Naive thymus-derived CD4-positive, alpha-beta T cell (primary cell): Measurements from ENCODE around the gene GNAT1. TPM values are rescaled to one million over a fixed set of nuclear protein-coding genes. Genes with fewer than 3 reads are reported as not detected.

Experiments
- ATAC-seq: fragments of 150-1000 bp; cut with Tn5 transposase; 2 replicates; pipeline ENCODE4 v1.10.0; 2021; ENCODE audit warnings: mild to moderate bottlenecking, moderate library complexity
- CTCF ChIA-PET: fragments of 350-600 bp; sonication (Branson Sonifier 250); formaldehyde crosslinking; loops from one replicate; lab custom pipeline; 2021; ENCODE audit warnings: antibody characterized with exemption; lab: Charles Lee
- POLR2A ChIA-PET: fragments of 350-600 bp; sonication (Branson Sonifier 250); formaldehyde crosslinking; loops from one replicate; lab custom pipeline; 2021; ENCODE audit warnings: antibody characterized with exemption, inconsistent platforms; lab: Charles Lee
- DNase-seq, 9 donors: peaks; one replicate each; pipeline versions ENCODE4 v3.0.0 to v3.0.0-alpha.2; 2020 to 2022; ENCODE audit warnings: mixed read lengths in 1 of 9
- H3K27ac ChIP-seq: one replicate; pipeline ENCODE4 v1.7.0; 2013; ENCODE audit warnings: mild to moderate bottlenecking, low read depth, low read length, moderate library complexity
- H3K27me3 ChIP-seq, 2 donors: one replicate each; pipeline ENCODE4 v1.7.0; 2013; ENCODE audit warnings: low read length in 2 of 2, mild to moderate bottlenecking in 2 of 2, moderate library complexity in 2 of 2; ENCODE audit not compliant: control insufficient read depth in 2 of 2, insufficient read depth in 2 of 2
- H3K36me3 ChIP-seq, 3 experiments: 1 replicate in 2 of 3; 2 replicates in 1 of 3; pipeline ENCODE4 v1.7.0; 2013; ENCODE audit warnings: low read length in 3 of 3, mild to moderate bottlenecking in 3 of 3, moderate library complexity in 1 of 3; ENCODE audit not compliant: insufficient read depth in 3 of 3, control insufficient read depth in 2 of 3
- H3K4me1 ChIP-seq, 2 donors: one replicate each; pipeline ENCODE4 v1.7.0; 2013; ENCODE audit warnings: low read length in 2 of 2, mild to moderate bottlenecking in 2 of 2, moderate library complexity in 1 of 2; ENCODE audit not compliant: control insufficient read depth in 2 of 2, insufficient read depth in 2 of 2
- H3K4me3 ChIP-seq: 2 replicates; pipeline ENCODE4 v1.7.0; 2013; ENCODE audit warnings: mild to moderate bottlenecking, low read length
- H3K9me3 ChIP-seq, 3 experiments: 1 replicate in 2 of 3; 2 replicates in 1 of 3; pipeline ENCODE4 v1.7.0; 2013; ENCODE audit warnings: low read length in 3 of 3; ENCODE audit not compliant: control insufficient read depth in 2 of 3
- H3K27ac Mint-ChIP-seq, 9 donors: one replicate each; pipeline ENCODE4 v1.8.0; 2020 to 2022; ENCODE audit warnings: mixed read lengths in 9 of 9, mild to moderate bottlenecking in 8 of 9, moderate library complexity in 5 of 9, inconsistent platforms in 2 of 9
- H3K27me3 Mint-ChIP-seq, 5 donors: one replicate each; pipeline ENCODE4 v1.8.0; 2021 to 2022; ENCODE audit warnings: mixed read lengths in 5 of 5, mild to moderate bottlenecking in 1 of 5
- H3K36me3 Mint-ChIP-seq, 5 donors: one replicate each; pipeline ENCODE4 v1.8.0; 2020 to 2022; ENCODE audit warnings: mixed read lengths in 5 of 5, mild to moderate bottlenecking in 3 of 5, inconsistent platforms in 1 of 5
- H3K4me1 Mint-ChIP-seq, 7 donors: one replicate each; pipeline ENCODE4 v1.8.0; 2020 to 2022; ENCODE audit warnings: mixed read lengths in 7 of 7, mild to moderate bottlenecking in 3 of 7, inconsistent platforms in 1 of 7
- H3K4me3 Mint-ChIP-seq, 10 donors: one replicate each; pipeline ENCODE4 v1.8.0; 2020 to 2022; ENCODE audit warnings: mild to moderate bottlenecking in 10 of 10, mixed read lengths in 10 of 10, moderate library complexity in 6 of 10, inconsistent platforms in 2 of 10
- H3K9me3 Mint-ChIP-seq, 11 donors: one replicate each; pipeline ENCODE4 v1.8.0; 2020 to 2022; ENCODE audit warnings: mixed read lengths in 11 of 11, mild to moderate bottlenecking in 4 of 11, inconsistent platforms in 1 of 11, moderate library complexity in 1 of 11
- intact Hi-C, 2 donors: fragments of 100-400 bp; cut with micrococcal nuclease; formaldehyde crosslinking; loops; one replicate each; pipeline ENCODE4 v1.15.1; 2023
- microRNA-seq: library from miRNA; unstranded; fragments of <30 nt; microRNA quantifications from one replicate; pipeline ENCODE4 v1.2.0, GENCODE V29; 2022; ENCODE audit warnings: borderline microRNAs expressed
- polyA plus RNA-seq, 2 donors: library from polyadenylated mRNA; unstranded; fragments of 300-500 nt; fragmentation: Illumina TruSeq; gene quantifications; one replicate each; pipeline ENCODE4 v1.2.3, GENCODE V29; 2021
- total RNA-seq, 6 experiments: library from RNA in 5 of 6; stranded (reverse) in 5 of 6; gene quantifications; 1 replicate in 5 of 6; 2 replicates in 1 of 6; pipeline ENCODE4 v1.2.3 and lab custom pipeline; 2021 to 2026

GNAT1 gene
- total and polyA plus RNA-seq, 7 experiments from 2014 or later = 0.24 to 1.2 TPM; not detected in 5

GRCh38 chr3:50245251-50245745, 53.9 kb downstream of the GNAT1 start:
- Mint-ChIP-seq H3K4me3 (peak overlapping the region; percentile 65 to 89 (median 82)), H3K9me3 (no peaks in the 10 kb centered on the region), H3K27me3 (no peaks in the 10 kb centered on the region), H3K4me1 (peaks cover 53 to 88% (median 74%) of the 10 kb centered on the region in 7 donors), H3K27ac (peak overlapping the region in 8 of 9 donors; percentile 80 to 96 (median 95)), H3K36me3 (peaks cover 0 to 8% (median 0%) of the 10 kb centered on the region in 5 donors)
- no peak for DNase-seq
- ChIA-PET POLR2A (interaction anchor here (15.6 kb wide), 1 partner anchor 13 kb away, joined by 253 read pairs; the partner anchor contains the start of gene GNAI2), CTCF (interaction anchor here (0.7 to 9.5 kb wide), 2 partner anchors 15 to 1456 kb away, joined by 7 to 211 read pairs; partner anchors contain the start of gene GNAI2)
- Histone ChIP-seq H3K9me3 (no peaks in the 10 kb centered on the region), H3K4me1 (peaks cover 63 to 88% of the 10 kb centered on the region in 2 donors), H3K27me3 (no peaks in the 10 kb centered on the region), H3K27ac (peak overlapping the region; percentile 88), H3K36me3 (peaks cover 0 to 33% (median 0%) of the 10 kb centered on the region in 3 experiments), H3K4me3 (peak overlapping the region; percentile 52)
- no peak for ATAC-seq
- intact Hi-C loops = no loop called here

- ATAC-seq = peak; percentile 90
- H3K9me3 ChIP-seq = no peaks in the 10 kb centered on the region
Measured at GRCh38 chr3:50245831-50246516, 54.6 kb downstream of the GNAT1 start.

GRCh38 chr3:50246517-50246954, 55.1 kb downstream of the GNAT1 start:
- H3K9me3 Mint-ChIP-seq = no peaks in the 10 kb centered on the region
- H3K4me1 Mint-ChIP-seq = peaks cover 55 to 90% (median 74%) of the 10 kb centered on the region in 7 donors
- ATAC-seq (peak; percentile 82), DNase-seq (peak in 8 of 9 donors; percentile 78 to 91 (median 84))
- peak overlapping the region; percentile 52 for H3K4me3 ChIP-seq
- H3K4me3 Mint-ChIP-seq = peak overlapping the region; percentile 77 to 89 (median 82)
- peaks cover 0 to 37% (median 0%) of the 10 kb centered on the region in 3 experiments for H3K36me3 ChIP-seq
- no peaks in the 10 kb centered on the region for H3K9me3 ChIP-seq
- H3K4me1 ChIP-seq = peaks cover 61 to 87% of the 10 kb centered on the region in 2 donors
- ChIA-PET CTCF (interaction anchor here (0.6 to 9.5 kb wide), 17 partner anchors 9 to 1680 kb away, joined by 3 to 211 read pairs (median 5); partner anchors contain the start of genes GNAI2 and IFRD2), POLR2A (interaction anchor here (0.6 to 15.6 kb wide), 13 partner anchors 8 to 1253 kb away, joined by 3 to 253 read pairs (median 4); partner anchors contain the start of genes GNAI2, HYAL3 and NAA80)
- peak overlapping the region; percentile 80 to 96 (median 95) for H3K27ac Mint-ChIP-seq
- intact Hi-C loops = loop anchor here (1.0 kb wide), 7 partner anchors 8 to 54 kb away; partner anchors contain the start of genes HYAL3 (in 2 of the 2) and NAA80 (in 2 of the 2)
- H3K36me3 Mint-ChIP-seq = peaks cover 0 to 14% (median 0%) of the 10 kb centered on the region in 5 donors
- H3K27ac ChIP-seq = peak overlapping the region; percentile 88
- H3K27me3 ChIP-seq = no peaks in the 10 kb centered on the region
- H3K27me3 Mint-ChIP-seq = no peaks in the 10 kb centered on the region

More at GRCh38 chr3:50245831-50246516, 54.6 kb downstream of the GNAT1 start:
- Mint-ChIP-seq H3K36me3 (peaks cover 0 to 9% (median 0%) of the 10 kb centered on the region in 5 donors), H3K4me1 (peaks cover 57 to 90% (median 74%) of the 10 kb centered on the region in 7 donors), H3K27me3 (no peaks in the 10 kb centered on the region), H3K4me3 (peak overlapping the region; percentile 77 to 89 (median 82)), H3K9me3 (no peaks in the 10 kb centered on the region), H3K27ac (peak overlapping the region; percentile 80 to 96 (median 95))
- DNase-seq = peak; percentile 88 to 99 (median 94)
- peak overlapping the region; percentile 88 for H3K27ac ChIP-seq
- H3K36me3 ChIP-seq = peaks cover 0 to 34% (median 0%) of the 10 kb centered on the region in 3 experiments
- H3K27me3 ChIP-seq = no peaks in the 10 kb centered on the region
- CTCF ChIA-PET = interaction anchor here (0.6 to 9.5 kb wide), 17 partner anchors 10 to 1681 kb away, joined by 3 to 211 read pairs (median 5); partner anchors contain the start of genes GNAI2 and IFRD2
- intact Hi-C loops = loop anchor here (1.0 kb wide), 7 partner anchors 8 to 54 kb away; partner anchors contain the start of genes HYAL3 (in 2 of the 2) and NAA80 (in 2 of the 2)
- H3K4me3 ChIP-seq = peak overlapping the region; percentile 52
- H3K4me1 ChIP-seq = peaks cover 61 to 87% of the 10 kb centered on the region in 2 donors
- POLR2A ChIA-PET = interaction anchor here (0.7 to 15.6 kb wide), 7 partner anchors 14 to 1253 kb away, joined by 3 to 253 read pairs (median 5); partner anchors contain the start of gene GNAI2

Small RNA genes within 50 kb of the gene (microRNA-seq; reads per million reads assigned to microRNA genes)
- not detected for gene MIR566
- not detected for gene MIR5787

Other genes with a start within 250 kb of the GNAT1 start
- 100 to 1,000 TPM; 223 to 420 (median 342) TPM for gene RBM5, start 102.7 kb upstream of the GNAT1 start, total RNA-seq
- gene RBM5, start 102.7 kb upstream of the GNAT1 start, polyA plus RNA-seq = 10 to 100 TPM; 45.6 to 63.1 TPM
- gene SEMA3F, start 36.3 kb upstream of the GNAT1 start, total RNA-seq = 1 to 10 TPM in 1 of 5 experiments, under 1 TPM in 2, not detected in 2; 0.34 to 1.1 (median 0.69) TPM
- gene SEMA3F, start 36.3 kb upstream of the GNAT1 start, polyA plus RNA-seq = not detected
- gene SLC38A3, start 13.7 kb downstream of the GNAT1 start, total RNA-seq = 1 to 10 TPM in 1 of 5 experiments, not detected in 4; 1.8 TPM
- not detected for gene SLC38A3, start 13.7 kb downstream of the GNAT1 start, polyA plus RNA-seq
- gene GNAI2, start 44.6 kb downstream of the GNAT1 start, total RNA-seq = 100 to 1,000 TPM; 225 to 442 (median 282) TPM
- 100 to 1,000 TPM; 443 to 527 TPM for gene GNAI2, start 44.6 kb downstream of the GNAT1 start, polyA plus RNA-seq
- 1 to 10 TPM in 3 of 5 experiments, under 1 TPM in 2; 0.73 to 3.7 (median 1.4) TPM for gene SEMA3B, start 77.5 kb downstream of the GNAT1 start, total RNA-seq
- not detected for gene SEMA3B, start 77.5 kb downstream of the GNAT1 start, polyA plus RNA-seq
- gene LSMEM2, start 87.5 kb downstream of the GNAT1 start, total RNA-seq = not detected
- gene LSMEM2, start 87.5 kb downstream of the GNAT1 start, polyA plus RNA-seq = under 1 TPM in 1 of 2 donors, not detected in 1; 0.15 TPM
- 10 to 100 TPM; 53.7 to 85.1 (median 64.7) TPM for gene IFRD2, start 100.8 kb downstream of the GNAT1 start, total RNA-seq
- gene IFRD2, start 100.8 kb downstream of the GNAT1 start, polyA plus RNA-seq = 10 to 100 TPM; 57.2 to 69.7 TPM
- 10 to 100 TPM in 1 of 5 experiments, 1 to 10 TPM in 4; 3.4 to 10.7 (median 4.2) TPM for gene HYAL3, start 107.8 kb downstream of the GNAT1 start, total RNA-seq
- 1 to 10 TPM; 2.3 to 3.3 TPM for gene HYAL3, start 107.8 kb downstream of the GNAT1 start, polyA plus RNA-seq
- 10 to 100 TPM; 30.2 to 44.9 (median 33.6) TPM for gene NAA80, start 107.8 kb downstream of the GNAT1 start, total RNA-seq
- gene NAA80, start 107.8 kb downstream of the GNAT1 start, polyA plus RNA-seq = 10 to 100 TPM; 13.7 to 15.2 TPM
- under 1 TPM in 4 of 5 experiments, not detected in 1; 0.22 to 0.51 (median 0.28) TPM for gene HYAL1, start 112.0 kb downstream of the GNAT1 start, total RNA-seq
- under 1 TPM; 0.12 to 0.41 TPM for gene HYAL1, start 112.0 kb downstream of the GNAT1 start, polyA plus RNA-seq
- 1 to 10 TPM; 1.5 to 5.3 (median 3.2) TPM for gene HYAL2, start 131.1 kb downstream of the GNAT1 start, total RNA-seq
- gene HYAL2, start 131.1 kb downstream of the GNAT1 start, polyA plus RNA-seq = 1 to 10 TPM; 2.8 to 4.6 TPM
- 10 to 100 TPM; 16.8 to 25.0 (median 20.5) TPM for gene TUSC2, start 136.6 kb downstream of the GNAT1 start, total RNA-seq
- 10 to 100 TPM; 38.0 to 45.5 TPM for gene TUSC2, start 136.6 kb downstream of the GNAT1 start, polyA plus RNA-seq
- gene RASSF1, start 149.2 kb downstream of the GNAT1 start, total RNA-seq = 100 to 1,000 TPM in 1 of 5 experiments, 10 to 100 TPM in 4; 39.4 to 105 (median 69.6) TPM
- gene RASSF1, start 149.2 kb downstream of the GNAT1 start, polyA plus RNA-seq = 10 to 100 TPM; 32.7 to 47.9 TPM
- gene ZMYND10, start 154.1 kb downstream of the GNAT1 start, total RNA-seq = 1 to 10 TPM in 4 of 5 experiments, under 1 TPM in 1; 0.91 to 3.8 (median 2.8) TPM
- under 1 TPM; 0.07 to 0.30 TPM for gene ZMYND10, start 154.1 kb downstream of the GNAT1 start, polyA plus RNA-seq
- gene NPRL2, start 159.2 kb downstream of the GNAT1 start, total RNA-seq = 10 to 100 TPM; 35.3 to 48.9 (median 47.7) TPM
- 10 to 100 TPM; 27.2 to 36.2 TPM for gene NPRL2, start 159.2 kb downstream of the GNAT1 start, polyA plus RNA-seq
- gene CYB561D2, start 159.3 kb downstream of the GNAT1 start, total RNA-seq = 10 to 100 TPM; 23.3 to 42.6 (median 32.8) TPM
- 10 to 100 TPM; 42.4 to 52.9 TPM for gene CYB561D2, start 159.3 kb downstream of the GNAT1 start, polyA plus RNA-seq
- 10 to 100 TPM; 17.7 to 32.4 (median 19.9) TPM for gene TMEM115, start 167.9 kb downstream of the GNAT1 start, total RNA-seq
- 10 to 100 TPM; 26.0 to 40.9 TPM for gene TMEM115, start 167.9 kb downstream of the GNAT1 start, polyA plus RNA-seq